Measurements from ENCODE around the gene RAB11B. TPM values are rescaled to one million over a fixed set of nuclear protein-coding genes. Genes with fewer than 3 reads are reported as not detected.
A peak's percentile ranks its signal among the peaks of the same experiment; 100 is the strongest.

The RAB11B gene
- total and polyA plus RNA-seq, 2 of the 13 experiments (the other 11 are each of a cell fraction or from before 2014, with no cell fraction given), result 6.0 to 28.4 TPM

DNA sequence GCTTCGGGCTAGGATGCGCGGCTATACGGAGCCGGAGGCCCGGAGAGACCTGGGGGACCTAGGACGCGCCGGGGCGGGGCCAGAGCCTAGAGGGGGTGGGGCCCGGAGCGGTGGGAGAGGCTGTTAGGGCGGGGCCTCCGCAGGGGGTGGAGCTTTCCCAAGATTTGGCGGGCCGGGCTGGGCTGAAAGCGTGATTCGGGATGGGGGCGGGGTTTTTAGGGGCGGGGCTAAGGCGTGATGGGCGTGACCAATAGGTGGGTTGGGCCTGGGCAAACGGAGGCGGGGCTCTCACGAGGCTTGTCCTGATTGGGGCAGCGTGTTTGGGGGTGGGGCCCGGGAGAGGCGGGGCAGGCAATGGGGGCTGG, 439 bp downstream of the RAB11B start (continued):
- no peak for TF ChIP-seq ZNF407 (CRISPR knock-in tag; IDR thresholded peaks at IDR 0.05; ENCODE audit: not compliant biosample characterization)
- TF ChIP-seq ZFP62 (CRISPR knock-in tag; IDR thresholded peaks at IDR 0.05), result no peak
- no peak for TF ChIP-seq ZSCAN20 (CRISPR knock-in tag; IDR thresholded peaks at IDR 0.05; ENCODE audit: borderline replicate concordance)
- TF ChIP-seq KDM5B (CRISPR knock-in tag; IDR thresholded peaks at IDR 0.05; ENCODE audit: borderline replicate concordance), result no peak
- no peak for TF ChIP-seq ZNF703 (CRISPR knock-in tag; IDR thresholded peaks at IDR 0.05; ENCODE audit: borderline replicate concordance)
- no peak for TF ChIP-seq HNF1A (IDR thresholded peaks at IDR 0.05; ENCODE audit: low read depth)
- no peak for TF ChIP-seq HNF1A (CRISPR knock-in tag; IDR thresholded peaks at IDR 0.05; ENCODE audit: borderline replicate concordance)
- TF ChIP-seq KAT8 (CRISPR knock-in tag; IDR thresholded peaks at IDR 0.05), result no peak
- no peak for TF ChIP-seq ZNF256 (CRISPR knock-in tag; conservative IDR thresholded peaks at IDR 0.05)
- TF ChIP-seq SIX4 (CRISPR knock-in tag; IDR thresholded peaks at IDR 0.05), result no peak
- TF ChIP-seq THAP9 (CRISPR knock-in tag; IDR thresholded peaks at IDR 0.05; ENCODE audit: borderline replicate concordance), result no peak
- TF ChIP-seq ASH2L (IDR thresholded peaks at IDR 0.05; ENCODE audit: insufficient read length, low read depth, low read length), result peak; percentile 8
- no peak for TF ChIP-seq JUN (CRISPR knock-in tag; IDR thresholded peaks at IDR 0.05)
- TF ChIP-seq ZBTB1 (CRISPR knock-in tag; IDR thresholded peaks at IDR 0.05; ENCODE audit: borderline replicate concordance), result no peak
- TF ChIP-seq ZNF557 (CRISPR knock-in tag; IDR thresholded peaks at IDR 0.05), result no peak
- TF ChIP-seq SKI (IDR thresholded peaks at IDR 0.05; ENCODE audit: partially characterized antibody), result no peak
